SK-N-SH (cell line): ENCODE data around the gene SLC9A8. TPM values are rescaled to one million over a fixed set of nuclear protein-coding genes. Genes with fewer than 3 reads are reported as not detected.

ENCODE experiments used
- CTCF ChIA-PET: fragments of 300-600, 350-600 bp; formaldehyde crosslinking; extraction: SDS; loops from one replicate; lab custom pipeline; 2021; lab: Yijun Ruan, JAX
- POLR2A ChIA-PET: fragments of 350-600 bp; sonication (Branson Sonifier 250); formaldehyde crosslinking; extraction: SDS; loops from one replicate; lab custom pipeline; 2020; ENCODE audit warnings: antibody characterized with exemption, inconsistent platforms; lab: Yijun Ruan, JAX
- DNase-seq: peaks from one replicate; pipeline ENCODE4 v3.0.0; 2012
- H2AFZ ChIP-seq: fragments of 200-600 bp; sonication (generic); 2 replicates; pipeline ENCODE4 v1.8.1; 2016; ENCODE audit warnings: antibody characterized with exemption, mild to moderate bottlenecking, low read depth
- H3F3A ChIP-seq: fragments of 200-600 bp; sonication (generic); replicated peaks from 2 replicates; pipeline ENCODE3; 2016; ENCODE audit warnings: antibody characterized with exemption, mild to moderate bottlenecking; ENCODE audit not compliant: insufficient read depth
- H3K27ac ChIP-seq, 2 experiments: fragments of 200-500 bp in 1 of 2; fragments of 200-600 bp in 1 of 2; sonication (Bioruptor generic) in 1 of 2; sonication (generic), shearing (Covaris generic) in 1 of 2; 2 replicates each; pipeline versions ENCODE4 v1.5.1 to v1.6.1; 2014 to 2016; ENCODE audit warnings: low read depth in 2 of 2, inconsistent platforms in 1 of 2, low read length in 1 of 2, mild to moderate bottlenecking in 1 of 2, mixed read lengths in 1 of 2
- H3K27me3 ChIP-seq: fragments of 200-600 bp; sonication (generic), shearing (Covaris generic); 2 replicates; pipeline ENCODE4 v1.6.1; 2016; ENCODE audit warnings: mixed run types; ENCODE audit not compliant: insufficient read depth
- H3K36me3 ChIP-seq, 2 experiments: fragments of 200-500 bp in 1 of 2; fragments of 200-600 bp in 1 of 2; sonication (Bioruptor generic) in 1 of 2; sonication (generic) in 1 of 2; replicated peaks in 1 of 2; 2 replicates each; pipeline versions ENCODE3 to v1.5.1; 2014 to 2016; ENCODE audit warnings: low read length in 1 of 2, mild to moderate bottlenecking in 1 of 2; ENCODE audit not compliant: insufficient read depth in 2 of 2, control insufficient read depth in 1 of 2
- H3K4me1 ChIP-seq, 2 experiments: fragments of 200-500 bp in 1 of 2; fragments of 200-600 bp in 1 of 2; sonication (Bioruptor generic) in 1 of 2; sonication (generic), shearing (Covaris generic) in 1 of 2; 2 replicates each; pipeline versions ENCODE4 v1.5.1 to v1.6.1; 2014 to 2016; ENCODE audit warnings: low read depth in 1 of 2, low read length in 1 of 2, mixed run types in 1 of 2; ENCODE audit not compliant: insufficient read depth in 2 of 2, control insufficient read depth in 1 of 2
- H3K4me2 ChIP-seq: fragments of 200-600 bp; sonication (generic), shearing (Covaris generic); 2 replicates; pipeline ENCODE4 v1.6.1; 2017; ENCODE audit warnings: mixed run types
- H3K4me3 ChIP-seq, 2 experiments: fragments of 200-500 bp in 1 of 2; fragments of 200-600 bp in 1 of 2; sonication (Bioruptor generic) in 1 of 2; sonication (generic), shearing (Covaris generic) in 1 of 2; 2 replicates each; pipeline versions ENCODE4 v1.5.1 to v1.8.1; 2014 to 2016; ENCODE audit warnings: low read depth in 2 of 2, inconsistent platforms in 1 of 2, low read length in 1 of 2, mild to moderate bottlenecking in 1 of 2, mixed read lengths in 1 of 2, moderate library complexity in 1 of 2
- H3K79me2 ChIP-seq: fragments of 200-600 bp; sonication (generic); 2 replicates; pipeline ENCODE4 v1.8.1; 2017; ENCODE audit warnings: mild to moderate bottlenecking; ENCODE audit not compliant: insufficient read depth
- H3K9ac ChIP-seq: fragments of 200-600 bp; sonication (generic); 2 replicates; pipeline ENCODE4 v1.6.1; 2017; ENCODE audit warnings: mixed run types
- H3K9me2 ChIP-seq: fragments of 200-600 bp; sonication (generic); 2 replicates; pipeline ENCODE4 v1.6.1; 2017; ENCODE audit warnings: mixed run types
- H3K9me3 ChIP-seq: fragments of 200-600 bp; sonication (generic); 2 replicates; pipeline ENCODE4 v1.6.1; 2017; ENCODE audit warnings: mixed run types, mild to moderate bottlenecking, moderate library complexity
- H4K20me1 ChIP-seq: fragments of 200-600 bp; sonication (generic); 2 replicates; pipeline ENCODE4 v1.6.1; 2017; ENCODE audit warnings: mild to moderate bottlenecking, mixed run types; ENCODE audit not compliant: insufficient read depth
- CTCF ChIP-seq: fragments of 200-600 bp; sonication (generic); IDR thresholded peaks from 2 replicates; pipeline ENCODE4 v1.6.1; 2017; ENCODE audit warnings: antibody characterized with exemption, mild to moderate bottlenecking, moderate library complexity
- ELF1 ChIP-seq: IDR thresholded peaks from 2 replicates; pipeline ENCODE4 v1.4.0; 2012
- EZH2phosphoT487 ChIP-seq: fragments of 200-600 bp; sonication (generic); IDR thresholded peaks from 2 replicates; pipeline ENCODE4 v1.6.1; 2017; ENCODE audit warnings: low read depth, mixed run types, mild to moderate bottlenecking, antibody characterized with exemption, moderate library complexity, borderline replicate concordance
- FOSL2 ChIP-seq: IDR thresholded peaks from 2 replicates; pipeline ENCODE4 v1.4.0; 2012; ENCODE audit warnings: low read depth, mild to moderate bottlenecking, moderate library complexity, borderline replicate concordance
- FOXJ3 ChIP-seq: sonication (generic); formaldehyde crosslinking; IDR thresholded peaks from 2 replicates; pipeline ENCODE4 v1.5.1; 2020; ENCODE audit warnings: mild to moderate bottlenecking, missing genetic modification reagents
- GABPA ChIP-seq: IDR thresholded peaks from 2 replicates; pipeline ENCODE4 v1.4.0; 2012; ENCODE audit warnings: low read depth, mild to moderate bottlenecking
- GATA2 ChIP-seq: sonication (generic); formaldehyde crosslinking; IDR thresholded peaks from 2 replicates; pipeline ENCODE4 v1.5.0; 2020; ENCODE audit warnings: mild to moderate bottlenecking, missing genetic modification reagents
- IRF3 ChIP-seq: fragments of 150-350 bp; IDR thresholded peaks from 2 replicates; pipeline ENCODE4 v1.6.1; 2016; ENCODE audit warnings: mild to moderate bottlenecking, low read depth, low read length
- JUND ChIP-seq: IDR thresholded peaks from 2 replicates; pipeline ENCODE4 v1.4.0; 2012
- MAX ChIP-seq: IDR thresholded peaks from 2 replicates; pipeline ENCODE4 v1.4.0; 2012; ENCODE audit warnings: low read depth
- MEF2A ChIP-seq: IDR thresholded peaks from 2 replicates; pipeline ENCODE4 v1.4.0; 2012; ENCODE audit warnings: low read depth, borderline replicate concordance
- MXI1 ChIP-seq: IDR thresholded peaks from 2 replicates; pipeline ENCODE4 v1.6.1; 2012; ENCODE audit warnings: mild to moderate bottlenecking, low read depth, low read length, improper control_type of control experiment
- NFIC ChIP-seq: IDR thresholded peaks from 2 replicates; pipeline ENCODE4 v1.4.0; 2012; ENCODE audit warnings: borderline replicate concordance
- POLR2AphosphoS5 ChIP-seq: IDR thresholded peaks from 2 replicates; pipeline ENCODE4 v1.6.1; 2012; ENCODE audit warnings: low read depth, low read length
- REST ChIP-seq: IDR thresholded peaks from 2 replicates; pipeline ENCODE4 v1.6.1; 2012; ENCODE audit warnings: mild to moderate bottlenecking, low read depth, low read length, moderate library complexity
- RFX5 ChIP-seq: IDR thresholded peaks from 2 replicates; pipeline ENCODE4 v1.6.1; 2012; ENCODE audit warnings: mild to moderate bottlenecking, improper control_type of control experiment, low read length
- RXRA ChIP-seq: IDR thresholded peaks from 2 replicates; pipeline ENCODE4 v1.4.0; 2012; ENCODE audit warnings: low read depth, mild to moderate bottlenecking, borderline replicate concordance
- SIN3A ChIP-seq: IDR thresholded peaks from 2 replicates; pipeline ENCODE4 v1.6.1; 2012; ENCODE audit warnings: low read depth, mild to moderate bottlenecking, low read length, moderate library complexity, borderline replicate concordance
- SMC3 ChIP-seq: IDR thresholded peaks from 2 replicates; pipeline ENCODE4 v1.6.1; 2012; ENCODE audit warnings: low read depth, low read length, improper control_type of control experiment
- TAF1 ChIP-seq: IDR thresholded peaks from 2 replicates; pipeline ENCODE4 v1.6.1; 2012; ENCODE audit warnings: low read depth, mild to moderate bottlenecking, low read length, moderate library complexity, borderline replicate concordance
- TCF12 ChIP-seq: IDR thresholded peaks from 2 replicates; pipeline ENCODE4 v1.4.0; 2012
- TEAD4 ChIP-seq: IDR thresholded peaks from 2 replicates; pipeline ENCODE4 v1.4.0; 2012; ENCODE audit warnings: mild to moderate bottlenecking, borderline replicate concordance; ENCODE audit not compliant: insufficient read depth
- YY1 ChIP-seq: IDR thresholded peaks from 2 replicates; pipeline ENCODE4 v1.4.0; 2012; ENCODE audit warnings: low read depth, mild to moderate bottlenecking
- ZBTB33 ChIP-seq: IDR thresholded peaks from 2 replicates; pipeline ENCODE4 v1.4.0; 2012; ENCODE audit warnings: low read depth, borderline replicate concordance
- WGBS: methylation state at CpG from one replicate; pipeline ENCODE4 v1.1.6; 2017; ENCODE audit warnings: low lambda C conversion rate; 5-methylcytosine and 5-hydroxymethylcytosine counted together
- polyA plus RNA-seq, 3 experiments: library from polyadenylated mRNA; depleted of rRNA; stranded (reverse); fragments of >200 nt; gene quantifications; 2 replicates each; pipeline ENCODE4 v1.2.3, GENCODE V29; 2012
- TF ChIP-seq, protein P1 (sequence below): IDR thresholded peaks from 2 replicates; pipeline ENCODE4; 2012

SLC9A8 gene
- polyA plus RNA-seq, 1 of the 3 experiments (the other 2 are of a cell fraction), result 3.4 TPM

GRCh38 chr20:49775229-49775693, 37.4 kb upstream of the SLC9A8 start:
- peak overlapping the region; percentile 52; the same call in 1 of the 2 replicates for H3K4me2 ChIP-seq
- no peak for DNase-seq
- peaks cover 8% of the 10 kb centered on the region for H3F3A ChIP-seq
- H3K4me3 ChIP-seq, result no peak overlapping the region; a peak in 1 of 4 replicates
- no peaks in the 10 kb centered on the region for H3K9me2 ChIP-seq
- ChIA-PET CTCF (interaction anchor here (1.0 to 1.2 kb wide), 2 partner anchors 166 to 234 kb away, joined by 3 to 5 read pairs; no protein-coding TSS in a partner anchor), POLR2A (no interaction called here)
- no peaks in the 10 kb centered on the region for H3K9me3 ChIP-seq
- H3K27ac ChIP-seq, result peak overlapping the region in 1 of 2 experiments; percentile 50; a peak in 2 of 4 replicates
- no peak overlapping the region for H3K9ac ChIP-seq
- H3K4me1 ChIP-seq, result peaks cover 3 to 5% of the 10 kb centered on the region in 2 experiments; a peak in 2 of 4 replicates
- no peaks in the 10 kb centered on the region for H3K36me3 ChIP-seq
- H2AFZ ChIP-seq, result no peak overlapping the region
- 45% methylated on average over 5 of the region's 5 CpGs for WGBS
- H3K27me3 ChIP-seq, result no peaks in the 10 kb centered on the region
- no peaks in the 10 kb centered on the region for H3K79me2 ChIP-seq
- H4K20me1 ChIP-seq, result no peaks in the 10 kb centered on the region
- no peak; the same call in 1 of the 2 replicates for TF ChIP-seq ELF1
- no peak for TF ChIP-seq FOXJ3 (CRISPR knock-in tag)
- no peak for TF ChIP-seq MAX
- TF ChIP-seq GABPA, result no peak
- TF ChIP-seq REST, result no peak
- no peak for TF ChIP-seq SMC3
- peak; percentile 47; the same call in 1 of the 2 replicates for TF ChIP-seq JUND
- TF ChIP-seq NFIC, result peak; percentile 52; the same call in 1 of the 2 replicates
- TF ChIP-seq POLR2AphosphoS5, result no peak
- no peak for TF ChIP-seq RFX5
- TF ChIP-seq IRF3, result no peak
- peak; percentile 77; the same call in 1 of the 2 replicates for TF ChIP-seq RXRA
- peak; percentile 73 for TF ChIP-seq FOSL2
- peak; percentile 17; the same call in 1 of the 2 replicates for TF ChIP-seq SIN3A
- no peak for TF ChIP-seq GATA2 (CRISPR knock-in tag)
- no peak for TF ChIP-seq TEAD4
- TF ChIP-seq YY1, result no peak
- no peak for TF ChIP-seq TAF1
- TF ChIP-seq ZBTB33, result no peak
- TF ChIP-seq CTCF, result no peak
- no peak for TF ChIP-seq MXI1
- TF ChIP-seq EZH2phosphoT487, result no peak
- TF ChIP-seq TCF12, result no peak; the same call in 1 of the 2 replicates
- TF ChIP-seq MEF2A, result peak; percentile 48; the same call in 1 of the 2 replicates
- TF ChIP-seq, protein P1, sequence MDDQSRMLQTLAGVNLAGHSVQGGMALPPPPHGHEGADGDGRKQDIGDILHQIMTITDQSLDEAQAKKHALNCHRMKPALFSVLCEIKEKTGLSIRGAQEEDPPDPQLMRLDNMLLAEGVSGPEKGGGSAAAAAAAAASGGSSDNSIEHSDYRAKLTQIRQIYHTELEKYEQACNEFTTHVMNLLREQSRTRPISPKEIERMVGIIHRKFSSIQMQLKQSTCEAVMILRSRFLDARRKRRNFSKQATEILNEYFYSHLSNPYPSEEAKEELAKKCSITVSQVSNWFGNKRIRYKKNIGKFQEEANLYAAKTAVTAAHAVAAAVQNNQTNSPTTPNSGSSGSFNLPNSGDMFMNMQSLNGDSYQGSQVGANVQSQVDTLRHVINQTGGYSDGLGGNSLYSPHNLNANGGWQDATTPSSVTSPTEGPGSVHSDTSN, result no peak
